ENCODE results near the gene FGGY.

FGGY gene

GRCh38 chr1:59601041-59601441, 304.1 kb downstream of the FGGY start:
- ChIA-PET POLR2A (no interaction called here), CTCF (interaction anchor here (1.5 kb wide), 1 partner anchor 98 kb away, joined by 3 read pairs; no protein-coding TSS in a partner anchor)
- H3K27ac ChIP-seq (ENCODE audit: extremely low read depth, low read depth, low read length) = no peak overlapping the region
- no peaks in the 10 kb centered on the region for H3K36me3 ChIP-seq (ENCODE audit: control insufficient read depth in 2 of 2, insufficient read depth in 1 of 2, low read length in 2 of 2)
- no peaks in the 10 kb centered on the region for H3K4me1 ChIP-seq (ENCODE audit: control insufficient read depth, insufficient read depth, low read length)
- no peaks in the 10 kb centered on the region for H3K9me3 ChIP-seq (ENCODE audit: control insufficient read depth, insufficient read depth, low read depth, low read length)
- TF ChIP-seq ZXDB (tag by site-specific recombination; IDR thresholded peaks at IDR 0.05) (no peak), ZNF169 (tag by site-specific recombination; IDR thresholded peaks at IDR 0.05) (no peak), INSM2 (tag by site-specific recombination; IDR thresholded peaks at IDR 0.05) (no peak), ZNF624 (tag by site-specific recombination; IDR thresholded peaks at IDR 0.05) (no peak), OVOL3 (tag by site-specific recombination; IDR thresholded peaks at IDR 0.05) (no peak), ZNF18 (tag by site-specific recombination; IDR thresholded peaks at IDR 0.05) (no peak), EGR2 (tag by site-specific recombination; IDR thresholded peaks at IDR 0.05; ENCODE audit: low read depth) (no peak), ZNF677 (tag by site-specific recombination; IDR thresholded peaks at IDR 0.05) (no peak), ZNF148 (tag by site-specific recombination; IDR thresholded peaks at IDR 0.05; ENCODE audit: borderline replicate concordance) (no peak), ZNF670 (tag by site-specific recombination; IDR thresholded peaks at IDR 0.05; ENCODE audit: low read depth) (no peak), ZNF184 (tag by site-specific recombination; IDR thresholded peaks at IDR 0.05) (no peak), ZNF175 (tag by site-specific recombination; IDR thresholded peaks at IDR 0.05) (no peak), ZNF266 (tag by site-specific recombination; IDR thresholded peaks at IDR 0.05; ENCODE audit: low read depth) (no peak), ZNF549 (tag by site-specific recombination; IDR thresholded peaks at IDR 0.05) (no peak), ZNF623 (tag by site-specific recombination; IDR thresholded peaks at IDR 0.05) (no peak)
- H3K4me3 ChIP-seq (ENCODE audit: low read depth, low read length) = no peak overlapping the region

GRCh38 chr1:59601811-59602210, 304.9 kb downstream of the FGGY start:
- no peaks in the 10 kb centered on the region for H3K36me3 ChIP-seq (ENCODE audit: control insufficient read depth in 2 of 2, insufficient read depth in 1 of 2, low read length in 2 of 2)
- no peak overlapping the region for H3K4me3 ChIP-seq (ENCODE audit: low read depth, low read length)
- CTCF ChIA-PET = interaction anchor here (1.5 kb wide), 1 partner anchor 97 kb away, joined by 3 read pairs; no protein-coding TSS in a partner anchor
- no peaks in the 10 kb centered on the region for H3K9me3 ChIP-seq (ENCODE audit: control insufficient read depth, insufficient read depth, low read depth, low read length)
- TF ChIP-seq ZNF37A (tag by site-specific recombination; IDR thresholded peaks at IDR 0.05) = no peak
- no peak for TF ChIP-seq ZNF292 (tag by site-specific recombination; IDR thresholded peaks at IDR 0.05; ENCODE audit: borderline replicate concordance, low read depth)
- TF ChIP-seq MEIS1 (CRISPR knock-in tag; IDR thresholded peaks at IDR 0.05; ENCODE audit: borderline replicate concordance) = no peak
- H3K4me1 ChIP-seq (ENCODE audit: control insufficient read depth, insufficient read depth, low read length) = no peaks in the 10 kb centered on the region
- no peak overlapping the region for H3K27ac ChIP-seq (ENCODE audit: extremely low read depth, low read depth, low read length)
- POLR2A ChIA-PET = no interaction called here

- Histone ChIP-seq H3K4me3 (ENCODE audit: low read depth, low read length) (no peak overlapping the region), H3K4me1 (ENCODE audit: control insufficient read depth, insufficient read depth, low read length) (no peaks in the 10 kb centered on the region), H3K27ac (ENCODE audit: extremely low read depth, low read depth, low read length) (no peak overlapping the region), H3K36me3 (ENCODE audit: control insufficient read depth in 2 of 2, insufficient read depth in 1 of 2, low read length in 2 of 2) (no peaks in the 10 kb centered on the region), H3K9me3 (ENCODE audit: control insufficient read depth, insufficient read depth, low read depth, low read length) (no peaks in the 10 kb centered on the region)
- CTCF ChIA-PET = no interaction called here
- POLR2A ChIA-PET = no interaction called here
- TF ChIP-seq ZNF121 (tag by site-specific recombination; IDR thresholded peaks at IDR 0.05) (no peak), ZNF704 (tag by site-specific recombination; IDR thresholded peaks at IDR 0.05) (no peak), ZFP3 (tag by site-specific recombination; IDR thresholded peaks at IDR 0.05; ENCODE audit: low read depth) (no peak), ZNF266 (tag by site-specific recombination; IDR thresholded peaks at IDR 0.05; ENCODE audit: low read depth) (no peak), ZNF214 (tag by site-specific recombination; IDR thresholded peaks at IDR 0.05; ENCODE audit: borderline replicate concordance) (no peak), KLF8 (tag by site-specific recombination; IDR thresholded peaks at IDR 0.05) (no peak), ZNF529 (tag by site-specific recombination; IDR thresholded peaks at IDR 0.05; ENCODE audit: insufficient replicate concordance) (no peak), RBAK (tag by site-specific recombination; IDR thresholded peaks at IDR 0.05) (no peak), EGR2 (tag by site-specific recombination; IDR thresholded peaks at IDR 0.05; ENCODE audit: low read depth) (no peak), GFI1B (tag by site-specific recombination; IDR thresholded peaks at IDR 0.05) (no peak)
These were observed 307.3 kb downstream of the FGGY start for GRCh38 chr1:59604191-59604590.

All from HEK293 (cell line).